ENCODE results near the gene ZNF22.

The ZNF22 gene

DNA sequence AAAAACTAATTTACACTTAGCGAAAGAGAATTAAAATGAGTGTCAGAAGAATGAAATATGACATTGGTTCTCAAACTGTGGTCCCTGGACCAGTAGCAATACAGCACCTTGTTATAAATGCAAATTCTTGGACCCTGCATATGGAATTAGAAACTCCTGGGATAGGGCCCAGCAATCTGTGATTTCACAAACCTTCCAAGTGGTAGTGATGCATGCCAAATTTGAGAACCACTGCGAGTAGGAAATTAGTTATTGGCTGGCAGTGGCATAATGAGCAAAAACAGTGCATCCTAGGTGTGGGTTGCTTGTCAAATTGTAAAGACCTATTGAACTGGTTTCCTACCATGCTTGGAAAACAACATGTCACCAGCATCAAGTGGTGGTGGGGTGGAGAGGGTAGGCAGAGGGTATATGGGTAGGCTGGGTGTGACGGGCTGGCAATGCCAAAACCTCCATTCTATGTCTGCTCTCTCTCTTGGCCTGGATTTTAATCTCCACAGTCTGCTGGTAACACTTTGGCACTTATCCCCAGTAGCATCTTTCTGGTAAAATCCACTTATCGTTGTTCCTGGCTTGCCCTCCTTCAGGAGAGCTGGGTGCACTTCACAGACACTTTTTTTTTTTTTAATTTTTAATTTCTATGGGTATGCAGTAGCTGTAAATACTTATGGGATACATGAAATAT lies 50.0 kb downstream of the ZNF22 start:
- no peak for ATAC-seq (replicated peaks; ENCODE audit: extremely low read depth, poor library complexity, severe bottlenecking)

DNA sequence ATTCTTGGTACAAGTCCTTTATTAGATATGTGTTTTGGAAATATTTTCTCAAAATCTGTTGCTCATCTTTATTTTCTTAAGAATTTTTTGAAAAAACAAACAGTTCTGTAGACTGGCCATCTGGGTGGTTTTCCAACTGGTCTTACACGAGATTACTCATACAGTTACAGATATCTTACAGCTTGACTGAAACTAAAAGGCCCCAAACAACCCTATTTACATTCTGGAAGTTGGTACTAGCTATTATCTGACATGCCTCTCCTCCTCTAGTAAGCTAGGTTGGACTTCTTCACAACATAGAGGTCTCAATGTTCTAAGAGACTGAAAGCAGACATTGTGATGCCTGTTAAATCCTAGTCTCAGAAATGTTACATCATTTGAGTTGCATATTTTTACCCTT lies 52.0 kb downstream of the ZNF22 start:
- peaks cover 5% of the 10 kb centered on the region for H3K9me3 Mint-ChIP-seq
- DNase-seq (ENCODE audit: low spot score in 2 of 2): no peak
- no peak overlapping the region for H3K4me3 Mint-ChIP-seq

More for the DNA sequence above, 50.0 kb downstream of the ZNF22 start:
- Mint-ChIP-seq H3K27ac (ENCODE audit: low read depth) (no peak overlapping the region), H3K4me3 (no peak overlapping the region), H3K4me1 (no peaks in the 10 kb centered on the region), H3K36me3 (ENCODE audit: insufficient read depth) (no peaks in the 10 kb centered on the region), H3K27me3 (peaks cover 58% of the 10 kb centered on the region), H3K9me3 (peaks cover 5% of the 10 kb centered on the region)
- no peak for DNase-seq (ENCODE audit: low spot score in 2 of 2)

DNA sequence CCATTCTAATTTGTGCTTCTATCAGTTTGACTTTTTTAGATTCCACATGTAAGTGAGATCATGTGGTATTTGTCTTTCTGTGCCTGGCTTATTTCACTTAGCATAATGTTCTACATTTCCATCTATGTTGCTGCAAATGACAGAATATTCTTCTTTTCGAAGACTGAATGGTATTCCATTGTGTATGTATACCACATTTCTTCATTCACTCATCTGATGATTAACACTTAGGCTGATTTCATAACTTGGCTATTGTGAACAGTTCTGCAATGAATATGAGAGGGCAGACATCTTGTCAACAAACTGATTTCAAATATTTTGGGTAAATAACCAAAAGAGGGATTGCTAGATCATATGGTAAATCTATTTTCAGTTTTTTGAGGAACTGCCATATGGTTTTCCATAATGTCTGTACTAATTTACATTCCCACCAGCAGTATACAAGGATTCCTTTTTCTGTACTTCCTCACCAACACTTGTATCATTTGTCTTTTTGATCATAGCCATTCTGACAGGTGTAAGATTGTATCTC lies 52.9 kb downstream of the ZNF22 start:
- H3K27me3 Mint-ChIP-seq: peaks cover 58% of the 10 kb centered on the region
- no peaks in the 10 kb centered on the region for H3K4me1 Mint-ChIP-seq
- no peak for DNase-seq (ENCODE audit: low spot score in 2 of 2)
- no peaks in the 10 kb centered on the region for H3K36me3 Mint-ChIP-seq (ENCODE audit: insufficient read depth)
- peaks cover 5% of the 10 kb centered on the region for H3K9me3 Mint-ChIP-seq
- no peak overlapping the region for H3K27ac Mint-ChIP-seq (ENCODE audit: low read depth)
- H3K4me3 Mint-ChIP-seq: no peak overlapping the region
- ATAC-seq (replicated peaks; ENCODE audit: extremely low read depth, poor library complexity, severe bottlenecking): no peak

More for the DNA sequence above, 52.0 kb downstream of the ZNF22 start:
- ATAC-seq (replicated peaks; ENCODE audit: extremely low read depth, poor library complexity, severe bottlenecking): no peak
- Mint-ChIP-seq H3K36me3 (ENCODE audit: insufficient read depth) (no peaks in the 10 kb centered on the region), H3K27ac (ENCODE audit: low read depth) (no peak overlapping the region), H3K27me3 (peaks cover 49% of the 10 kb centered on the region), H3K4me1 (no peaks in the 10 kb centered on the region)

Data from central memory CD8-positive, alpha-beta T cell (primary cell).